Body of pancreas (tissue), 4 donors: ENCODE data around the gene LAMA2.

Experiments used
- POLR2A ChIP-seq, 3 donors: fragments of 450-650 bp; IDR thresholded peaks; one replicate each; pipeline ENCODE4 v1.6.1; 2016; ENCODE audit warnings: antibody characterized with exemption in 3 of 3, mild to moderate bottlenecking in 2 of 3
- TF ChIP-seq, protein P1 (sequence below), 7 experiments: fragments of 450-650 bp in 4 of 7; fragments of 200-600 bp in 3 of 7; sonication (generic) in 3 of 7; IDR thresholded peaks; one replicate each; pipeline ENCODE4 v1.5.1; 2016 to 2019; ENCODE audit warnings: antibody characterized with exemption in 7 of 7

DNA sequence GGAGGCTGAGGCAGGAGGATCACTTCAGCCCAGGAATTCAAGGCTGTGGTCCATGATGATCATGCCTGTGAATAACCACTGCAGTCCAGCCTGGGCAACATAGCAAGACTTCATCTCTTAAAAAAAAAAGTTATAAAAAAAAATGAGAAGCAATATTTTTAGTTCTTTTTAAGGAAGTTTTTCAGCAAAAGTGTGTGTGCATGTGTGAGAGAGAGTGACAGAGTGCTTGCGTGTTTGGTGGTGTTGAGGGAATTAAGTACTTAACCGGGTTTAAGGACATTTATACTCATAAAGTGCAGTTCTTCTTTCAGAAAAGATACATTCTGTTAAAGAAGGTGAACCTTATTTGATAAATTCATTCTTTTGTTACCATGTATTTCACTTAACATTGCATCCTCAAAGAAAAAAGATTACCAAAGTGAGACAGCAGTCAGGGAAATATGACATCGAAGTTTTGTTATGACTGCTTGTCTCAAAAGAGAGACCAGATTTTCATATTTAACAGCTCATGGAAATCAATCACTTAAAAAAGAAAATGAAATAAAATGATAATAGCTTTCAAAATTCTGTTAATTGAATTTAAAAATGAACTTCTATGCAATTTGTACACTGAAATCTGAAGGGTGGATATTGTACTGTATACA is 572.3 kb downstream of the LAMA2 start:
- TF ChIP-seq, protein P1, sequence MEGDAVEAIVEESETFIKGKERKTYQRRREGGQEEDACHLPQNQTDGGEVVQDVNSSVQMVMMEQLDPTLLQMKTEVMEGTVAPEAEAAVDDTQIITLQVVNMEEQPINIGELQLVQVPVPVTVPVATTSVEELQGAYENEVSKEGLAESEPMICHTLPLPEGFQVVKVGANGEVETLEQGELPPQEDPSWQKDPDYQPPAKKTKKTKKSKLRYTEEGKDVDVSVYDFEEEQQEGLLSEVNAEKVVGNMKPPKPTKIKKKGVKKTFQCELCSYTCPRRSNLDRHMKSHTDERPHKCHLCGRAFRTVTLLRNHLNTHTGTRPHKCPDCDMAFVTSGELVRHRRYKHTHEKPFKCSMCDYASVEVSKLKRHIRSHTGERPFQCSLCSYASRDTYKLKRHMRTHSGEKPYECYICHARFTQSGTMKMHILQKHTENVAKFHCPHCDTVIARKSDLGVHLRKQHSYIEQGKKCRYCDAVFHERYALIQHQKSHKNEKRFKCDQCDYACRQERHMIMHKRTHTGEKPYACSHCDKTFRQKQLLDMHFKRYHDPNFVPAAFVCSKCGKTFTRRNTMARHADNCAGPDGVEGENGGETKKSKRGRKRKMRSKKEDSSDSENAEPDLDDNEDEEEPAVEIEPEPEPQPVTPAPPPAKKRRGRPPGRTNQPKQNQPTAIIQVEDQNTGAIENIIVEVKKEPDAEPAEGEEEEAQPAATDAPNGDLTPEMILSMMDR (IDR thresholded peaks at IDR 0.05) = no peak
- no peak for TF ChIP-seq POLR2A (IDR thresholded peaks at IDR 0.05)
